ENCODE data around the gene TREML4.

DNA sequence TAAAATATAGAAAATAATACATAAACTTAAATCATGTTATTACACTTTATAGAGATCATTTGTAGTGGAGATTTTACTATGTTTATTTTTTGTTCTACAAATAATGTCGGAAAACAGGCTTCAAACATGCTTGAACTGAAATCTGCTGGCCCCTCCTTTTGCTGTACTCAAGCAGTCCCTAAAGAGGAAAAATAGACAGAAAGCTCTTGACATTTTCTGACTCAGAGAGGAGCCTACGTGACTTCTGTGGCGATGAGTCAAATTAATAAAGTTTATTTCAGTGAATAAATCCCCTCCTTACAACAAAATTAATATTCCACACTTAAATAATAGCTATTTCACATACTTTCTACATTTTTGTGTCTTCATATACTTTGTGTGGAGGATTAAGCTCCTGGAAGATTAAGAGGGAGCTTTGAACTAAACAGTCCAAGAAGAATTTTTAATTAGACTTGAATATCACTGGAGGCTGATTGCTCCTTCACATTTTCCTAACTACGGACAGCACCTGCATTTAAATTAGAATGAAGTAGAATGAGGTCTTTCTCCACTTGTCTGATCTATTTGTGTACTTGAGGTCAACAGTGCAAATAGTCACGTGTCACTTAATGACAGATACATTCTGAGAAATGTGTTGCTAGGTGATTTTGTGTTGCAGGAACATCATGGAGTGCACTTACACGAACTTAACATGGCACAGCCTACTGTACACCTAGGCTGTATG, 60.0 kb downstream of the TREML4 start:
- no peak for TF ChIP-seq EZH2 (IDR thresholded peaks at IDR 0.05; ENCODE audit: low read length)
- TF ChIP-seq, protein P1, sequence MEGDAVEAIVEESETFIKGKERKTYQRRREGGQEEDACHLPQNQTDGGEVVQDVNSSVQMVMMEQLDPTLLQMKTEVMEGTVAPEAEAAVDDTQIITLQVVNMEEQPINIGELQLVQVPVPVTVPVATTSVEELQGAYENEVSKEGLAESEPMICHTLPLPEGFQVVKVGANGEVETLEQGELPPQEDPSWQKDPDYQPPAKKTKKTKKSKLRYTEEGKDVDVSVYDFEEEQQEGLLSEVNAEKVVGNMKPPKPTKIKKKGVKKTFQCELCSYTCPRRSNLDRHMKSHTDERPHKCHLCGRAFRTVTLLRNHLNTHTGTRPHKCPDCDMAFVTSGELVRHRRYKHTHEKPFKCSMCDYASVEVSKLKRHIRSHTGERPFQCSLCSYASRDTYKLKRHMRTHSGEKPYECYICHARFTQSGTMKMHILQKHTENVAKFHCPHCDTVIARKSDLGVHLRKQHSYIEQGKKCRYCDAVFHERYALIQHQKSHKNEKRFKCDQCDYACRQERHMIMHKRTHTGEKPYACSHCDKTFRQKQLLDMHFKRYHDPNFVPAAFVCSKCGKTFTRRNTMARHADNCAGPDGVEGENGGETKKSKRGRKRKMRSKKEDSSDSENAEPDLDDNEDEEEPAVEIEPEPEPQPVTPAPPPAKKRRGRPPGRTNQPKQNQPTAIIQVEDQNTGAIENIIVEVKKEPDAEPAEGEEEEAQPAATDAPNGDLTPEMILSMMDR (optimal IDR thresholded peaks at IDR 0.05 in 1 of 3, IDR thresholded peaks at IDR 0.05 in 1 of 3, conservative IDR thresholded peaks at IDR 0.05 in 1 of 3; ENCODE audit: extremely low read depth in 1 of 3, insufficient read depth in 2 of 3, low read length in 3 of 3) = no peak

All from keratinocyte (primary cell).